ENCODE data around the gene BEX4. TPM values are rescaled to one million over a fixed set of nuclear protein-coding genes. Genes with fewer than 3 reads are reported as not detected.
A peak's percentile ranks its signal among the peaks of the same experiment; 100 is the strongest.

Gene BEX4
- total and polyA plus RNA-seq, 9 of the 15 experiments (the other 6 are each of a cell fraction or from before 2014, with no cell fraction given): 74.6 to 399 (median 154) TPM

- TF ChIP-seq MLX (CRISPR knock-in tag; conservative IDR thresholded peaks at IDR 0.05) (no peak), POU5F1 (IDR thresholded peaks at IDR 0.05; ENCODE audit: borderline replicate concordance, low read depth, low read length, partially characterized antibody) (no peak), MTA2 (IDR thresholded peaks at IDR 0.05; ENCODE audit: low read depth) (no peak), KLF1 (tag; IDR thresholded peaks at IDR 0.05) (no peak), DPF2 (IDR thresholded peaks at IDR 0.05) (no peak), LCOR (CRISPR knock-in tag; IDR thresholded peaks at IDR 0.05) (no peak), MAFK (IDR thresholded peaks at IDR 0.05; ENCODE audit: low read length) (no peak), ZBTB1 (CRISPR knock-in tag; IDR thresholded peaks at IDR 0.05; ENCODE audit: borderline replicate concordance, low read depth) (no peak), CREB1 (IDR thresholded peaks at IDR 0.05) (peak; percentile 88), CREB1 (CRISPR knock-in tag; IDR thresholded peaks at IDR 0.05) (peak; percentile 77), KAT8 (IDR thresholded peaks at IDR 0.05; ENCODE audit: low read depth) (no peak), DIDO1 (tag; IDR thresholded peaks at IDR 0.05; ENCODE audit: low read depth) (no peak), ZNF280B (CRISPR knock-in tag; IDR thresholded peaks at IDR 0.05) (no peak), ZNF707 (CRISPR knock-in tag; conservative IDR thresholded peaks at IDR 0.05) (no peak), ZNF277 (CRISPR knock-in tag; IDR thresholded peaks at IDR 0.05; ENCODE audit: borderline replicate concordance) (no peak), ZC3H8 (IDR thresholded peaks at IDR 0.05) (no peak), FOXA3 (CRISPR knock-in tag; conservative IDR thresholded peaks at IDR 0.05 in 1 of 2, IDR thresholded peaks at IDR 0.05 in 1 of 2) (no peak), XRCC4 (IDR thresholded peaks at IDR 0.05; ENCODE audit: extremely low read depth, insufficient read depth, insufficient read length) (no peak), RBM39 (optimal IDR thresholded peaks at IDR 0.05; ENCODE audit: low read depth, low read length) (no peak), GATAD2A (IDR thresholded peaks at IDR 0.05) (no peak), TFAM (CRISPR knock-in tag; conservative IDR thresholded peaks at IDR 0.05) (no peak), CHD4 (IDR thresholded peaks at IDR 0.05; ENCODE audit: insufficient read depth, insufficient replicate concordance, low read depth, low read length, poor library complexity, severe bottlenecking) (no peak), ETV1 (tag; conservative IDR thresholded peaks at IDR 0.05; ENCODE audit: low read depth) (no peak), MBD2 (IDR thresholded peaks at IDR 0.05; ENCODE audit: borderline replicate concordance, low read depth) (no peak), E2F5 (CRISPR knock-in tag; IDR thresholded peaks at IDR 0.05) (no peak), MED1 (CRISPR knock-in tag; IDR thresholded peaks at IDR 0.05; ENCODE audit: borderline replicate concordance) (no peak), ZNF121 (CRISPR knock-in tag; conservative IDR thresholded peaks at IDR 0.05) (no peak), KLF10 (CRISPR knock-in tag; IDR thresholded peaks at IDR 0.05) (no peak)
Observed at GRCh38 chrX:103254921-103255493, 40.1 kb downstream of the BEX4 start, which contains the start of gene TCEAL8 (continued).

Data from K562 (cell line).